GM06990 (cell line): ENCODE data around the gene TASL.
A peak's percentile ranks its signal among the peaks of the same experiment; 100 is the strongest.
"Not testable (repeated sequence)": the region's sequence is repeated elsewhere in the genome, so short reads cannot be mapped to it uniquely, and the experiment has no call there.

Experiments
- DNase-seq: peaks from one replicate; pipeline ENCODE4 v3.0.0-alpha.2; 2011; ENCODE audit not compliant: insufficient read length; ENCODE audit errors: extremely low read depth
- H3K27me3 ChIP-seq: replicated peaks from 2 replicates; pipeline ENCODE4 v1.6.0; 2011; ENCODE audit warnings: low read length; ENCODE audit not compliant: control insufficient read depth, insufficient read depth
- H3K36me3 ChIP-seq: 2 replicates; pipeline ENCODE4 v1.5.1; 2011; ENCODE audit warnings: low read length; ENCODE audit not compliant: control insufficient read depth, insufficient read depth
- H3K4me3 ChIP-seq: replicated peaks from 2 replicates; pipeline ENCODE4 v1.5.1; 2011; ENCODE audit warnings: low read depth, mild to moderate bottlenecking, control low read depth, low read length
- TF ChIP-seq, protein P1 (sequence below): IDR thresholded peaks from 2 replicates; pipeline ENCODE4 v1.5.1; 2011; ENCODE audit warnings: low read length, control low read depth, mild to moderate bottlenecking, inconsistent platforms; ENCODE audit not compliant: insufficient read depth, poor library complexity, severe bottlenecking

TASL gene

DNA sequence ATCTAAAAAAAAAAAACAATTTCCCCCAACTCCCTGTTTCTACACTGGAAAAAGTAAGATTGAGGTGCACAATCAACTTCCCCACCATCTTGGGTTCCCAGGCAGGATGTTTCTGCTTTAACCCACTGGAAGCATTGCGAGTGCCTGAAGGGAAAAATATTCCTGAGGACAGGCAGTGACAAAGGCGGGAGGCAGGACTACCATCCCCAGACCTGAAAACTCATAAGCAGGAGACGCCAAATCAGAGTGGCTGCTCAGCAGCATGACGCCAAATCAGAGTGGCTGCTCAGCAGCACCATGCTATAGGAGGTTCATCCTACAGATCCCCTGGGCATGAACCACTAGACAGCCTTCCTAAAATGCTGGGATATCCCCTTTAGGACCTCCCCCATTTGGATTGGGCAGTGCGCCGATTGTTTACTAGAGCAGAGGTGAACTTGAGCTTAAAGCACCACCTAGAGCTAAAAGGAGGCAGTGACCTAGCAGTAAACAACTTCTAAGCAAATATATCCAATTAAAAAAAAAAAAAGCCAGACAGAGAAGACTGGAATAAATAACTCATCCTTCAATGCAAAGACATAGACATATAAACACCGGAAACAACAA is 40.7 kb upstream of the TASL start:
- Histone ChIP-seq H3K27me3 (no peaks in the 10 kb centered on the region), H3K4me3 (no peak overlapping the region), H3K36me3 (no peaks in the 10 kb centered on the region)
- DNase-seq = no peak
- TF ChIP-seq, protein P1, sequence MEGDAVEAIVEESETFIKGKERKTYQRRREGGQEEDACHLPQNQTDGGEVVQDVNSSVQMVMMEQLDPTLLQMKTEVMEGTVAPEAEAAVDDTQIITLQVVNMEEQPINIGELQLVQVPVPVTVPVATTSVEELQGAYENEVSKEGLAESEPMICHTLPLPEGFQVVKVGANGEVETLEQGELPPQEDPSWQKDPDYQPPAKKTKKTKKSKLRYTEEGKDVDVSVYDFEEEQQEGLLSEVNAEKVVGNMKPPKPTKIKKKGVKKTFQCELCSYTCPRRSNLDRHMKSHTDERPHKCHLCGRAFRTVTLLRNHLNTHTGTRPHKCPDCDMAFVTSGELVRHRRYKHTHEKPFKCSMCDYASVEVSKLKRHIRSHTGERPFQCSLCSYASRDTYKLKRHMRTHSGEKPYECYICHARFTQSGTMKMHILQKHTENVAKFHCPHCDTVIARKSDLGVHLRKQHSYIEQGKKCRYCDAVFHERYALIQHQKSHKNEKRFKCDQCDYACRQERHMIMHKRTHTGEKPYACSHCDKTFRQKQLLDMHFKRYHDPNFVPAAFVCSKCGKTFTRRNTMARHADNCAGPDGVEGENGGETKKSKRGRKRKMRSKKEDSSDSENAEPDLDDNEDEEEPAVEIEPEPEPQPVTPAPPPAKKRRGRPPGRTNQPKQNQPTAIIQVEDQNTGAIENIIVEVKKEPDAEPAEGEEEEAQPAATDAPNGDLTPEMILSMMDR = peak; percentile 46

DNA sequence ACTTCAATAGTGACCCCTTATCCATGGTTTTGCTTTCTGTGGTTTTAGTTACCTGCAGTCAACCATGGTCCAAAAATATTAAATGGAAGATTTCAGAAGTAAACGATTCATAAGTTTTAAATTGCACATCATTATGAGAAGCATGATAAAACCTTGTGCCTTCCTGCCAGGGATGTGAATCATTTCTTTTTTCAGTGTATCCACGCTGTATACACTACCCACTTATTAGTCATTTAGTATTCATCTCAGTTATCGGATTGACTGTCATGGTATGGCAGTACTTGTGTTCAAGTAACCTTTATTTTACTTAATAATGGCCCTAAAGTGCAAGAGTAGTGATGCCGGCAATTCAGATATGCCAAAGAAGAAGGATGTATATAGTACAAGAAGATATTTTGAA is 37.7 kb upstream of the TASL start:
- Histone ChIP-seq H3K36me3 (no peaks in the 10 kb centered on the region), H3K4me3 (no peak overlapping the region), H3K27me3 (no peaks in the 10 kb centered on the region)
- DNase-seq = no peak
- TF ChIP-seq, protein P1 = no peak

DNA sequence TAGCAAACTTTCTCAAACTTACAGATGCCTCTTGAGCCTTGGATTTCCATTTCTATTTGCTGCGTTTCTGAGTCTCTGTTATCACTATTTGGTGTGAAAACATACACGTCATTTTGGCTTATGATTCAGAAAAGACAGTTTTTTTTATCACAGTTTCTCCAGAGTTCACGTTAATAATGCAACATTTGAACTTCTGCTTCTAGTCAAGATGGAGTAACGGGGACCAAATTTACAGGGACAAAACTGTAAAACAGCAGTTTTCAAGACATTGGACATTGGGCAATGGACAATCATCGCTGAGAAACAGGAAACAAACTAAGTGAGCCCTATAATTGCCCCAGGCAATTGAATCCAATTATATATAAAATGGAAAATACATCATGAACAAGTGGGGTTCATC is 36.2 kb upstream of the TASL start:
- DNase-seq = no peak
- Histone ChIP-seq H3K27me3 (no peaks in the 10 kb centered on the region), H3K4me3 (no peak overlapping the region), H3K36me3 (no peaks in the 10 kb centered on the region)
- TF ChIP-seq, protein P1 = no peak

DNA sequence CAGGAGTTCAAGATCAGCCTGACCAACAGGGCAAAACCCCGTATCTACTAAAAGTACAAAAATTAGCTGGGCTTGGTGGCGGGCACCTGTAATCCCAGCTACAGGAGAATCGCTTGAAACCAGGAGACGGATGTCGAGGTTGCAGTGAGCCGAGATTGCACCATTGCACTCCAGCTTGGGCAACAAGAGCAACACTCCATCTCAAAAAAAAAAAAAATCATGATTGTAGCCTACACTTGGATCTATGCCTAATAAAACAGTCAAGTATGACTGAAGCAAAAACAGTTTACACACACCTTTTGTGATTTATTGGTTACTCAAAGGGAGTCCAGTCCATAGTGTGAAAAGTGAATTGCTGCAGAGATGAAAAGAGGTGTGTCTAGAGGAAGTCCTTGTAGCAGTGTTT is 34.7 kb upstream of the TASL start:
- TF ChIP-seq, protein P1 = no peak
- no peaks in the 10 kb centered on the region for H3K36me3 ChIP-seq
- DNase-seq = no peak
- H3K27me3 ChIP-seq = no peaks in the 10 kb centered on the region
- H3K4me3 ChIP-seq = no peak overlapping the region

DNA sequence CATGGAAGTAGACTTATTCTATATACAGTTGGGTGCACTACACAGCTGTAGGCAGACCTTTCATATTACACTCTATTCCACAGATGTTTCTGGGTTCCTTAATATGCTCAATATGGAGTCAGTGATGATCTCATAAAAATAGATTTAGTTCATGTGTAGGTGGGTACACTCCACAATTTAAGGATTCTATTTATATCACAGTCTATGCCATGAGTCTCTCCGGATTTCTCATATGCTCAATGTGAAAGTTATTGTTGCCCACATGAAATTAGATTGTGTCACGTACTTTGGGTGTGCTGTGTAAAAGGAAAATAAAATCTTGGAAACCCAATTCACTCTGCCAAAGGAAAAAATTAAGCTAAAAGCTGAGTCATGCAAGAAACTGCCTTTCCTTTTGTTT is 32.5 kb upstream of the TASL start:
- Histone ChIP-seq H3K27me3 (no peaks in the 10 kb centered on the region), H3K36me3 (no peaks in the 10 kb centered on the region), H3K4me3 (no peak overlapping the region)
- TF ChIP-seq, protein P1 = no peak
- DNase-seq = no peak

DNA sequence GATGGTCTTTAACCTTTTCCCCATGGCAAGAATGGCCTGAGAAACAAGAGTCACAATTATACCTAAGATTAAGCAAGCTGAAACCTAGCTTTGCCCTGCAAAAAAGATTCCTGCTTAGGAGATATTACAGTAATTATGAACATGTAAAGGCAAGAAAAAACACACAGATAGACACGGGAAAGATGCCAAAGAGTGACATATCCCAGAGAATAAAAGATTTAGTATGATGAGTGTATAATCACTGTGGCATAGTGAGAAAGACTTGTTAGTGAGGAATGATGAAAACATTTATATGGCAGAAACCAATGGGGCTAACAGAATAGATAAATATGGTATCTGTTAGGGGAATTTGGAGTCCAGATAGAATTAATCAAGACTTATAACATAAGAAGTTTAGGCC is 29.6 kb upstream of the TASL start:
- Histone ChIP-seq H3K4me3 (no peak overlapping the region), H3K36me3 (no peaks in the 10 kb centered on the region), H3K27me3 (no peaks in the 10 kb centered on the region)
- TF ChIP-seq, protein P1 = no peak
- DNase-seq = no peak

DNA sequence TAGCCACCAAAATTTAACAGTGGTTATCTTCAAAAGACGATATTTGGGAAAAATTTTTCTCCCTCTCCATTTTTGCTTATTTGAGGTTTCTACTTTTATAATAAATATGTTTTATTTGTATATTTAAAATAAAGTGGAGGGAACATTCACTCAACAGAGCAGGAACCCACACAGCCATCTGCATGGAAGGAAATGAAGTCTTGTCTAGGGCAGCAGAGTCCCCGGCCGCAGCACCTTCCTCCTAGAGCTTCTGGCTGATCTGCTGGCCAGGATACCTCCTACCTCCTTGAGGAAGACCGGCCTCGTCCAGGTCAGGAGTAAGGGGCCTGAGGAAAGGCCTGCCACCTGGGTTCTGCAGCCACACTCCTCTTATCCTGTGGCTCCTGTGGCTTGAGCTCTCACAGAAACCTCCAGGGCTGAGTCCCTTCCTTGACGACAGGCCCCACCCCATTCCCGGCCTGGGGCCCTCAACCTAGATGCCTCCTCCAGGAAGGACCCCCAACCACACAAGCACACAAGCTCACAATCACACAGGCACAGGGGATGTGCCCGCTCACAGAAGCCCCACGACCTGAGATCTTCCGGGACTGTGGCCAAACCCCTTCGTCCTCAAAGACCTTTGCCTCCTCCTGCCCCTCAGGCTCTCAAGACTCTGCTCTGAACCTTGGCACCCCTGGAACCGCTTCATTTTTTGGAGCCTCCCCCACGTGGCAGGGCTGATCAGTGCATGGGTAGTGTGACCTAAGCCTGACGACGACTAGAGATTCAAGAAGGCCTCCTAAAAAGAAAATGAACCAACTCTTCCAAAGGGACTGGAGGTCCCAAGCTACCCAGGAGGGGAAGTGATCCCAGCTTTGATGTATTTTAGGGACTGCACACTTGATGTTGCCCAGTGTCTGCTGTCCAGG is 23.0 kb upstream of the TASL start:
- DNase-seq, H3K4me3 ChIP-seq, H3K36me3 ChIP-seq, H3K27me3 ChIP-seq: not testable (repeated sequence)
